Measurements from ENCODE around the gene FOXB1.

GRCh38 chr15:60026555-60026954 lies 22.4 kb downstream of the FOXB1 start:
- TF ChIP-seq, protein P1, sequence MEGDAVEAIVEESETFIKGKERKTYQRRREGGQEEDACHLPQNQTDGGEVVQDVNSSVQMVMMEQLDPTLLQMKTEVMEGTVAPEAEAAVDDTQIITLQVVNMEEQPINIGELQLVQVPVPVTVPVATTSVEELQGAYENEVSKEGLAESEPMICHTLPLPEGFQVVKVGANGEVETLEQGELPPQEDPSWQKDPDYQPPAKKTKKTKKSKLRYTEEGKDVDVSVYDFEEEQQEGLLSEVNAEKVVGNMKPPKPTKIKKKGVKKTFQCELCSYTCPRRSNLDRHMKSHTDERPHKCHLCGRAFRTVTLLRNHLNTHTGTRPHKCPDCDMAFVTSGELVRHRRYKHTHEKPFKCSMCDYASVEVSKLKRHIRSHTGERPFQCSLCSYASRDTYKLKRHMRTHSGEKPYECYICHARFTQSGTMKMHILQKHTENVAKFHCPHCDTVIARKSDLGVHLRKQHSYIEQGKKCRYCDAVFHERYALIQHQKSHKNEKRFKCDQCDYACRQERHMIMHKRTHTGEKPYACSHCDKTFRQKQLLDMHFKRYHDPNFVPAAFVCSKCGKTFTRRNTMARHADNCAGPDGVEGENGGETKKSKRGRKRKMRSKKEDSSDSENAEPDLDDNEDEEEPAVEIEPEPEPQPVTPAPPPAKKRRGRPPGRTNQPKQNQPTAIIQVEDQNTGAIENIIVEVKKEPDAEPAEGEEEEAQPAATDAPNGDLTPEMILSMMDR (IDR thresholded peaks at IDR 0.05; ENCODE audit: borderline replicate concordance, extremely low read depth, low read length, poor library complexity, severe bottlenecking) = no peak
- no peak for TF ChIP-seq EZH2 (IDR thresholded peaks at IDR 0.05; ENCODE audit: borderline replicate concordance, low read depth, low read length, severe bottlenecking)

Measured in DND-41 (cell line).